ENCODE results near the gene INTS1.

Gene INTS1

GRCh38 chr7:1427064-1427657, 77.0 kb downstream of the INTS1 start:
- H3K9me2 ChIP-seq (replicated peaks; ENCODE audit: insufficient read depth, low read length): no peaks in the 10 kb centered on the region
- no peaks in the 10 kb centered on the region for H3K9me3 ChIP-seq (replicated peaks; ENCODE audit: insufficient read depth, low read length)
- H3K4me3 ChIP-seq (ENCODE audit: low read length): no peak overlapping the region
- no peaks in the 10 kb centered on the region for H3K36me3 ChIP-seq (replicated peaks; ENCODE audit: insufficient read depth, low read length)
- DNase-seq: no peak
- no peak overlapping the region for H3K4me2 ChIP-seq (ENCODE audit: low read depth, low read length)
- no peaks in the 10 kb centered on the region for H3K79me2 ChIP-seq (ENCODE audit: low read length)
- H3K27ac ChIP-seq (ENCODE audit: low read length): no peak overlapping the region
- no peak for TF ChIP-seq EZH2 (optimal IDR thresholded peaks at IDR 0.05; ENCODE audit: low read depth, low read length)
- TF ChIP-seq EZH2phosphoT487 (IDR thresholded peaks at IDR 0.05; ENCODE audit: low read length): no peak
- no peak for TF ChIP-seq CTCF (IDR thresholded peaks at IDR 0.05; ENCODE audit: low read length)
- H4K20me1 ChIP-seq (ENCODE audit: insufficient read depth, low read length): no peaks in the 10 kb centered on the region
- H3K4me1 ChIP-seq (ENCODE audit: low read length): no peaks in the 10 kb centered on the region
- H3K9ac ChIP-seq (ENCODE audit: low read length): no peak overlapping the region
- H3K27me3 ChIP-seq (replicated peaks; ENCODE audit: insufficient read depth, low read length): peaks cover 90% of the 10 kb centered on the region
- no peaks in the 10 kb centered on the region for H3F3A ChIP-seq (ENCODE audit: insufficient read depth, low read length)
- H2AFZ ChIP-seq (ENCODE audit: low read length): no peak overlapping the region

DNA sequence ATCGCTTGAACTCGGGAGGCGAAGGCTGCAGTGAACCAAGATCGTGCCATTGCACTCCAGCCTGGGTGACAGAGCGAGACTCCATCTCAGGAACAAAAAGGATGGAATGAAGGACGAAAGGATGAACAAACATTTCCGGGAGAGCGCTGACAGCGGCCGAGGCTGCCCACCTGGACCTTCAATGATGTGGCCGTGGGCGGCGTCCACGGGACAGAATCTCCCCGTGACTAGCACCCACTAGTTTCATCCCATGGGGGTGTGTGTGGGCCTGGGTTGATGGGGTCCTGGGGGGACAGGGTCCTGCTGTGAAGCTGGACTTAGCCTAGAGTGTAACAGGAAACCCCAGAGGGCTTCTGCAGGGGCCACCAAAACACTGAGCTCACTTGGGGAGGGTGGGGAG, 77.7 kb downstream of the INTS1 start:
- H2AFZ ChIP-seq (ENCODE audit: low read length): no peak overlapping the region

DNA sequence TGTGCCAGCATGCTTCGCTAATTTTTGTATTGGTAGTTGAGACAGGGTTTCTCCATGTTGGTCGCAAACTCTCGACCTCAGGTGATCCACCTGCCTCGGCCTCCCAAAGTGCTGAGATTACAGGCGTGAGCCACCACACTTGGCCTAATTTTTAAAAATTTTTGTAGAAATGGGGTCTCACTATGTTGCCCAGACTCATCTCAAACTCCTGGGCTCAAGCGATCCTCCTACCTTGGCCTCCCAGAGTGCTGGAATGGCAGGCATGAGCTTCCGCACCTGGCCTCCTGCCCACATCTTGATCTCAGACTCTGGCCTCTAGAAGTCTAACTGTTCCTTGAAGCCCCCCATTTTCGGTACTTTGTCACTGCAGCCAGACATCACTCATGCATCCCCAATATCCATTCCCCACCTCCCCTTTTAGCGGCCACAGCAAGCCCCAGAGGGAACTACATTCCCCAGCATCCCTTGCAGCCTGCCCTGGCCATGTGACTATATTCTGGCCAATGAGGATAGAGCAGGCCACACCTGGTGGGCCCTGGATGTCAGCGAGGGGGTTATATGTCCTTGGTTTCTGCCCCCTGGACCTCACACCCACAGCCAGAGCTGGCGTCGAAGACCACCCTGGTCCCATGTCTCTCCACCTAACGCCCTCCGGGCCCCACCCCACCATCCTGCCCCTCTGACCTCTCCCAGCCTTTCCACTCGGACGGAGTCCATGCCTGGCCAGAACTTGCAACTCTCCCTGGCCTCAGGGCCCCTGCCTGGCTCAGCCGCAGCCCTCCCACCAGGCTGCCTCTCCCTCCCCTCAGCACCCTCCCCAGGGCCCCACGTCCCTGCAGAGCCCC, 78.7 kb downstream of the INTS1 start:
- Histone ChIP-seq H3K9ac (ENCODE audit: low read length) (no peak overlapping the region), H3K9me2 (replicated peaks; ENCODE audit: insufficient read depth, low read length) (no peaks in the 10 kb centered on the region), H3K27me3 (replicated peaks; ENCODE audit: insufficient read depth, low read length) (peaks cover 91% of the 10 kb centered on the region), H3K4me2 (ENCODE audit: low read depth, low read length) (no peak overlapping the region), H3K79me2 (ENCODE audit: low read length) (no peaks in the 10 kb centered on the region), H4K20me1 (ENCODE audit: insufficient read depth, low read length) (no peaks in the 10 kb centered on the region), H3K27ac (ENCODE audit: low read length) (no peak overlapping the region), H3K9me3 (replicated peaks; ENCODE audit: insufficient read depth, low read length) (no peaks in the 10 kb centered on the region), H3F3A (ENCODE audit: insufficient read depth, low read length) (no peaks in the 10 kb centered on the region), H3K36me3 (replicated peaks; ENCODE audit: insufficient read depth, low read length) (no peaks in the 10 kb centered on the region), H3K4me3 (ENCODE audit: low read length) (no peak overlapping the region), H3K4me1 (ENCODE audit: low read length) (no peaks in the 10 kb centered on the region), H2AFZ (ENCODE audit: low read length) (no peak overlapping the region)
- TF ChIP-seq EZH2phosphoT487 (IDR thresholded peaks at IDR 0.05; ENCODE audit: low read length) (no peak), CTCF (IDR thresholded peaks at IDR 0.05; ENCODE audit: low read length) (no peak), EZH2 (optimal IDR thresholded peaks at IDR 0.05; ENCODE audit: low read depth, low read length) (no peak)
- no peak for DNase-seq

More for the DNA sequence above, 77.7 kb downstream of the INTS1 start:
- no peaks in the 10 kb centered on the region for H4K20me1 ChIP-seq (ENCODE audit: insufficient read depth, low read length)
- H3K9ac ChIP-seq (ENCODE audit: low read length): no peak overlapping the region
- no peak overlapping the region for H3K27ac ChIP-seq (ENCODE audit: low read length)
- no peaks in the 10 kb centered on the region for H3K36me3 ChIP-seq (replicated peaks; ENCODE audit: insufficient read depth, low read length)
- no peaks in the 10 kb centered on the region for H3K9me3 ChIP-seq (replicated peaks; ENCODE audit: insufficient read depth, low read length)
- no peak overlapping the region for H3K4me2 ChIP-seq (ENCODE audit: low read depth, low read length)
- peaks cover 91% of the 10 kb centered on the region for H3K27me3 ChIP-seq (replicated peaks; ENCODE audit: insufficient read depth, low read length)
- no peak overlapping the region for H3K4me3 ChIP-seq (ENCODE audit: low read length)
- H3F3A ChIP-seq (ENCODE audit: insufficient read depth, low read length): no peaks in the 10 kb centered on the region
- no peak for DNase-seq
- H3K79me2 ChIP-seq (ENCODE audit: low read length): no peaks in the 10 kb centered on the region
- no peaks in the 10 kb centered on the region for H3K9me2 ChIP-seq (replicated peaks; ENCODE audit: insufficient read depth, low read length)
- H3K4me1 ChIP-seq (ENCODE audit: low read length): no peaks in the 10 kb centered on the region
- TF ChIP-seq CTCF (IDR thresholded peaks at IDR 0.05; ENCODE audit: low read length): no peak
- TF ChIP-seq EZH2phosphoT487 (IDR thresholded peaks at IDR 0.05; ENCODE audit: low read length): no peak
- no peak for TF ChIP-seq EZH2 (optimal IDR thresholded peaks at IDR 0.05; ENCODE audit: low read depth, low read length)

Measured in MM.1S (cell line).